NCI-H774 (cell line): ENCODE measurements around the gene PSD2.

Source experiments
- DNase-seq: peaks from one replicate; lab custom pipeline; 2025; lab: John Stamatoyannopoulos, UW

The PSD2 gene

GRCh38 chr5:139795074-139796001 is at the start of gene PSD2:
TSS of gene PSD2 (plus strand) at chr5:139795808. CDS start at chr5:139809441, 13,633 bp downstream.
- peak; percentile 5 for DNase-seq

- no peak for DNase-seq
Measured at GRCh38 chr5:139746691-139747582, 48.7 kb upstream of the PSD2 start.

- DNase-seq = no peak
Measured at GRCh38 chr5:139747583-139748504, 47.8 kb upstream of the PSD2 start.

- no peak for DNase-seq
Measured at GRCh38 chr5:139748505-139748826, 47.1 kb upstream of the PSD2 start.

- DNase-seq = no peak
Measured at GRCh38 chr5:139749242-139749641, 46.4 kb upstream of the PSD2 start.

GRCh38 chr5:139751236-139751635 is 44.4 kb upstream of the PSD2 start:
- no peak for DNase-seq

- no peak for DNase-seq
Measured at GRCh38 chr5:139752506-139753473, 42.8 kb upstream of the PSD2 start.

- peak; percentile 21 for DNase-seq
Measured at GRCh38 chr5:139755892-139756671, 39.5 kb upstream of the PSD2 start.

- DNase-seq = no peak
Measured at GRCh38 chr5:139756971-139757370, 38.6 kb upstream of the PSD2 start.

GRCh38 chr5:139757727-139758509 is 37.7 kb upstream of the PSD2 start:
- no peak for DNase-seq

GRCh38 chr5:139758510-139759075 is 37.0 kb upstream of the PSD2 start:
- DNase-seq = no peak

- no peak for DNase-seq
Measured at GRCh38 chr5:139759219-139759721, 36.3 kb upstream of the PSD2 start.

GRCh38 chr5:139760066-139761056 is 35.2 kb upstream of the PSD2 start:
- DNase-seq = no peak

GRCh38 chr5:139761057-139761450 is 34.6 kb upstream of the PSD2 start:
- DNase-seq = no peak

GRCh38 chr5:139761501-139761900 is 34.1 kb upstream of the PSD2 start:
- DNase-seq = no peak

- DNase-seq = no peak
Measured at GRCh38 chr5:139762615-139763170, 32.9 kb upstream of the PSD2 start.
